ENCODE measurements around the gene CAMKMT. TPM values are rescaled to one million over a fixed set of nuclear protein-coding genes. Genes with fewer than 3 reads are reported as not detected.

CAMKMT gene
- total and polyA plus RNA-seq, 2 donors (not counting 1 experiment from before 2014, with no cell fraction given): 6.2 to 23.3 TPM

GRCh38 chr2:44769349-44770011, 407.7 kb downstream of the CAMKMT start:
- H3K4me2 ChIP-seq (replicated peaks; ENCODE audit: low read depth, low read length, poor library complexity, severe bottlenecking): no peak overlapping the region
- TF ChIP-seq EZH2 (IDR thresholded peaks at IDR 0.05; ENCODE audit: borderline replicate concordance, insufficient read depth, low read depth, low read length, poor library complexity, severe bottlenecking): no peak
- TF ChIP-seq, protein P1, sequence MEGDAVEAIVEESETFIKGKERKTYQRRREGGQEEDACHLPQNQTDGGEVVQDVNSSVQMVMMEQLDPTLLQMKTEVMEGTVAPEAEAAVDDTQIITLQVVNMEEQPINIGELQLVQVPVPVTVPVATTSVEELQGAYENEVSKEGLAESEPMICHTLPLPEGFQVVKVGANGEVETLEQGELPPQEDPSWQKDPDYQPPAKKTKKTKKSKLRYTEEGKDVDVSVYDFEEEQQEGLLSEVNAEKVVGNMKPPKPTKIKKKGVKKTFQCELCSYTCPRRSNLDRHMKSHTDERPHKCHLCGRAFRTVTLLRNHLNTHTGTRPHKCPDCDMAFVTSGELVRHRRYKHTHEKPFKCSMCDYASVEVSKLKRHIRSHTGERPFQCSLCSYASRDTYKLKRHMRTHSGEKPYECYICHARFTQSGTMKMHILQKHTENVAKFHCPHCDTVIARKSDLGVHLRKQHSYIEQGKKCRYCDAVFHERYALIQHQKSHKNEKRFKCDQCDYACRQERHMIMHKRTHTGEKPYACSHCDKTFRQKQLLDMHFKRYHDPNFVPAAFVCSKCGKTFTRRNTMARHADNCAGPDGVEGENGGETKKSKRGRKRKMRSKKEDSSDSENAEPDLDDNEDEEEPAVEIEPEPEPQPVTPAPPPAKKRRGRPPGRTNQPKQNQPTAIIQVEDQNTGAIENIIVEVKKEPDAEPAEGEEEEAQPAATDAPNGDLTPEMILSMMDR (IDR thresholded peaks at IDR 0.05): no peak
- Mint-ChIP-seq H3K27ac (no peak overlapping the region), H3K9me3 (ENCODE audit: insufficient read depth) (no peaks in the 10 kb centered on the region), H3K27me3 (peaks cover 32% of the 10 kb centered on the region), H3K4me1 (peaks cover 11% of the 10 kb centered on the region), H3K4me3 (no peak overlapping the region)
- ChIA-PET POLR2A (no interaction called here), CTCF (interaction anchor here (2.4 kb wide), 1 partner anchor 186 kb away, joined by 8 read pairs; no protein-coding TSS in a partner anchor)
- no peaks in the 10 kb centered on the region for H3K36me3 ChIP-seq (replicated peaks in 1 of 2; ENCODE audit: control extremely low read depth in 1 of 2, control insufficient read depth in 1 of 2, extremely low read depth in 1 of 2, insufficient read depth in 2 of 2, low read length in 1 of 2)
- ATAC-seq (ENCODE audit: low read depth): no peak
- no peak for DNase-seq
- no CpG with 5 or more reads among the region's 9 CpGs for WGBS (ENCODE audit: insufficient coverage)
- no peak overlapping the region for H3K27ac ChIP-seq (ENCODE audit: low read length in 2 of 2)
- H3K4me3 ChIP-seq (ENCODE audit: control extremely low read depth in 1 of 5, extremely low read depth in 1 of 5, insufficient read depth in 1 of 5, low read depth in 2 of 5, low read length in 4 of 5): no peak overlapping the region
- H3K9ac ChIP-seq (ENCODE audit: low read length): no peak overlapping the region
- H4K20me1 ChIP-seq (ENCODE audit: control insufficient read depth, insufficient read depth, low read length, poor library complexity, severe bottlenecking): no peaks in the 10 kb centered on the region
- no peak overlapping the region for H2AFZ ChIP-seq (ENCODE audit: insufficient read depth, low read depth, low read length, poor library complexity, severe bottlenecking)
- intact Hi-C loops (cut with micrococcal nuclease): no loop called here
- peaks cover 0 to 17% (median 8%) of the 10 kb centered on the region in 4 experiments for H3K27me3 ChIP-seq (replicated peaks in 1 of 4; ENCODE audit: control extremely low read depth in 1 of 4, control insufficient read depth in 3 of 4, insufficient read depth in 4 of 4, low read length in 3 of 4)
- no peaks in the 10 kb centered on the region for H3K79me2 ChIP-seq (ENCODE audit: control insufficient read depth, insufficient read depth, low read length)
- H3K4me1 ChIP-seq (ENCODE audit: control insufficient read depth in 2 of 2, insufficient read depth in 2 of 2, low read length in 2 of 2): peaks cover 2 to 9% of the 10 kb centered on the region in 2 donors
- no peaks in the 10 kb centered on the region for H3K9me3 ChIP-seq (ENCODE audit: control extremely low read depth in 1 of 3, control insufficient read depth in 2 of 3, insufficient read depth in 1 of 3, low read length in 2 of 3)

All from B cell (primary cell).